ENCODE results near the gene SNX32.

- no peak for TF ChIP-seq RFX1 (IDR thresholded peaks at IDR 0.05)
- no peak for TF ChIP-seq GZF1 (CRISPR knock-in tag; IDR thresholded peaks at IDR 0.05)
- TF ChIP-seq ATF3 (CRISPR knock-in tag; IDR thresholded peaks at IDR 0.05) = no peak
- TF ChIP-seq POLR2AphosphoS5 (IDR thresholded peaks at IDR 0.05; ENCODE audit: low read depth, low read length) = 0 out of 2 replicates have a peak, but pooled peaks have one; percentile 3
- no peak for TF ChIP-seq ZNF83 (CRISPR knock-in tag; IDR thresholded peaks at IDR 0.05; ENCODE audit: borderline replicate concordance)
- TF ChIP-seq HDAC2 (CRISPR knock-in tag; IDR thresholded peaks at IDR 0.05) = no peak
- no peak for TF ChIP-seq FOXA1 (IDR thresholded peaks at IDR 0.05)
- no peak for TF ChIP-seq FOXA1 (CRISPR knock-in tag; IDR thresholded peaks at IDR 0.05)
- TF ChIP-seq SOX6 (IDR thresholded peaks at IDR 0.05) = no peak
- TF ChIP-seq SOX6 (CRISPR knock-in tag; IDR thresholded peaks at IDR 0.05) = no peak
- TF ChIP-seq CTCF (CRISPR knock-in tag; IDR thresholded peaks at IDR 0.05) = no peak
- no peak for TF ChIP-seq TRAFD1 (CRISPR knock-in tag; IDR thresholded peaks at IDR 0.05; ENCODE audit: borderline replicate concordance)
- TF ChIP-seq SMARCC2 (IDR thresholded peaks at IDR 0.05) = no peak
- TF ChIP-seq RERE (CRISPR knock-in tag; IDR thresholded peaks at IDR 0.05; ENCODE audit: low read depth) = no peak
- peak in 1 of 2 experiments; percentile 32; a peak in 1 of 4 replicates for TF ChIP-seq POLR2A (IDR thresholded peaks at IDR 0.05; ENCODE audit: insufficient read depth in 1 of 2, low read depth in 2 of 2, low read length in 2 of 2)
Measured at GRCh38 chr11:65868076-65868667, 34.4 kb downstream of the SNX32 start.
